ENCODE measurements around the gene PRICKLE1.

- TF ChIP-seq EZH2phosphoT487 (IDR thresholded peaks at IDR 0.05; ENCODE audit: borderline replicate concordance, low read depth, low read length), result no peak
- TF ChIP-seq CTCF (conservative IDR thresholded peaks at IDR 0.05; ENCODE audit: low read length), result no peak
Measured at GRCh38 chr12:42584651-42585111, 4.9 kb downstream of the PRICKLE1 start.
